A172 (cell line): ENCODE data around the gene WASF2. TPM values are rescaled to one million over a fixed set of nuclear protein-coding genes. Genes with fewer than 3 reads are reported as not detected.
"Not testable (repeated sequence)": the region's sequence is repeated elsewhere in the genome, so short reads cannot be mapped to it uniquely, and the experiment has no call there.

Experiments
- DNase-seq: peaks from one replicate; pipeline ENCODE4 v3.0.0-alpha.2; 2015; ENCODE audit warnings: low spot score
- total RNA-seq: library from RNA; depleted of rRNA; stranded (reverse); fragments of >200 nt; shearing (Covaris generic); gene quantifications from 2 replicates; pipeline ENCODE4 v1.2.3, GENCODE V29; 2014

Gene WASF2
- total RNA-seq, 1 experiment from 2014 or later: 9.1 TPM

DNA sequence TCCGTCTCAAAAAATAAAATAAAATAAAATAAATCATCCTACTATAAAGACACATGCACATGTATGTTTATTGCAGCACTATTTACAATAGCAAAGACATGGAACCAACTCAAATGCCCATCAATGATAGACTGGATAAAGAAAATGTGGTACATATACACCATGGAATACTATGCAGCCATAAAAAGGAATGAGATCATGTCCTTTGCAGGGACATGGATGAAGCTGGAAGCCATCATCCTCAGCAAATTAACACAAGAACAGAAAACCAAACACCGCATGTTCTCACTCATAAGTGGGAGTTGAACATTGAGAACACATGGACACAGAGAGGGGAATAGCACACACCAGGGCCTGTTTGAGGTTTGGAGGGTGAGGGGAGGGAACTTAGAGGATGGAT, 11.2 kb upstream of the WASF2 start:
- DNase-seq: not testable (repeated sequence)

- no peak for DNase-seq
Measured at GRCh38 chr1:27499142-27499541, 9.2 kb upstream of the WASF2 start.

- DNase-seq: no peak
Measured at GRCh38 chr1:27496604-27497155, 6.7 kb upstream of the WASF2 start.

DNA sequence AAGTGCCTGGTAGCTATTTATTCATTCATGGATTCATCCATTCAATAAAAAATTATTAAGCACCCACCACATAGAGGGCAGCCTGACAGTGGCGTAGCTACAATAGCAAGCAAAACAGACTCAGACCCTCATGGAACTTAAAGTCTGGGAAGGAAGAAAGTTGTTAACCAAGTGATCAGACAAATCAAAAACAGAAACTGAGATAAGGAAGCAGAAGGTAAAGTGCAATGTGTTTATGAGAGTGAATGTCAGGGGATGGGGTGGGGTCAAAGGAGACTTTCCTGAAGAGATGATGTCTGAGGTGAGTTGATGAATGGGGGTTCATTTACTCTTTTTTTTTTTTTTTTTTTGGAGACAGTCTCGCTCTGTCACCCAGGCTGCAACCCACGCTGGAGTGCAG, 2.8 kb upstream of the WASF2 start:
- DNase-seq: no peak

DNA sequence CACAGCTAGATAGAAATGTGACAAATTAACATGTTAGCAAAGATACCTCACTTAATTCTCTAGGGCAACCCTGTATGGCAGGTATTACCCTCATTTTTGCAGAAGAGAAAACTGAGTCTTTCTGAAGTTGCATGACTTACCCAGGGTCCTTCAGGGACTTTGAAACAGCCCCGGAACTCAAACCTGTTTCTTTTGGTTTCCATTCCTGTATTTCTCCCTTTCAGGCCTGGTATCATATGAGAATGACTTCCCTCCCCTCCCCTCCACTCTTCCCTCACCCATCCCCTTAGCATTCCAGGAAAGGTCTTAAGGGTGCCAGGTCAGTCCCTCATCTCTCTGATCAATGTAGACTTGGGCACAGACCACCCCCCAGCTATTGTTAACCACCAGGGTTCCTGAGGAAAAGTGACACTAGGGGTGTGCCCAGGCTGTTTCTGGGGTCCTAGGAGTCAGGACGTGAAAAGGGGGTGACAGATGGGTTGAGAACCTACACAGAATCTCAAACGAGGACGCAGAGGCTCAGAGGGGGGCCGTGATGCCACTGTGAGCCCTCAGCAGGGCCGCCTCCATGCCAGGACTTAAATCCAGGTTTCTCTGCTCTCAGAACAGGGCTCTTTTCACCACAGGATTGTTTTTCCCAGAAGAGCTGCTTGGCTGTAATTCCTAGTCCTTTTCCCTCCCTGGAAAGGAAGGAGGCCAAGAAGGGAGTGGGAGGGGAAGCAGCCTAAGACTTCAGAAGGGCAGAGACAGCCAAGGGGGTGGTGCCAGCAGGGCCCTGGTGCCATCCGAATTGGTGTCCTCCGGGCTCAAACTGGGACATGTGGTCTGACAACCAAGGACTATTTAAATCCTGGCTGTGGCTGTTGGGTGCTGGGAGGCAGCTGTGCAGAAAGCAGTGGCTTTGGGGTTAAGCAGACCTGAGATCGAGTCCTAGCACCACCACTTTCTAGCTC, 2.1 kb upstream of the WASF2 start:
- no peak for DNase-seq

DNA sequence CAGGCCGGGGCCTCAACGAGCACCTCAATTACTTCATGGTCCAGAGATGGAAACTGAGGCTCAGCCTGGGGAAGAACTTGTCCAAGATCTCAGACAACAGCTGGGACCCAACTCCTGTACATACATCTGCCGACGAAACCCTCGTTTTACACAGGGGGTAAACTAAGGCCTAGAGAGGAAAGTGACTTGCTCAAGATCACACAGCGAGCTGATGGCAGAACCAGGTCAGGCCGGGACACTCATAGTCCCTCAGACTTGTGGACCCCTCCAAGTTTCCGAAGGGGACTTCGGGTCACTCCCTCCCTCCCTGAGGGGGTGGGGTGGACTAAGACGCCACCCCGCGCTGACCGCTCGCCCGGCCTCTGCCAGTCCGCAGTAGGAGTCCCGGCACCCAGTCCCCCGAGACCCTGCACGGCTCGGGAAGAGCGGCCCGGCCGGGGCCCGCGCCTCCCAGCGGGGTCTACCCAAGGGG, 430 bp downstream of the WASF2 start:
- DNase-seq: no peak

GRCh38 chr1:27487966-27488884, 1.7 kb downstream of the WASF2 start:
- DNase-seq: no peak

DNA sequence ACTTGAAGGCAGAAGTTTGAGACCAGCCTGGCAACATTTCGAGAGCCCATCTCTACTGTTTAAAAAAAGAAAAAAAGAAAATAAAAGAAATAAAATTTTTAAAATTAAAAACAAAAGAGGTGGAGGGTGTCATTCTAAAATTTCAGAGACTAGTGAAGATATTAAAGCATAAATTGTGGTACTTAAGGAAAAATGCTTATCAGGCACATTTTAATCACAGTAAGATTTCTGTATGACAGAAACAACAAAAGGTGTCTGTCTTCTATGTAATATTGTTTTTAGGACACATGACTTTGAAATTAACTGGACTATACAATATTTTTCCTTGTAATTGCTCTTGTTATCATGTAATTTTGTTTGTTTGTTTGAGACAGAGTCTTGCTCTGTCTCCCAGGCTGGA, 4.6 kb downstream of the WASF2 start:
- DNase-seq: no peak

DNA sequence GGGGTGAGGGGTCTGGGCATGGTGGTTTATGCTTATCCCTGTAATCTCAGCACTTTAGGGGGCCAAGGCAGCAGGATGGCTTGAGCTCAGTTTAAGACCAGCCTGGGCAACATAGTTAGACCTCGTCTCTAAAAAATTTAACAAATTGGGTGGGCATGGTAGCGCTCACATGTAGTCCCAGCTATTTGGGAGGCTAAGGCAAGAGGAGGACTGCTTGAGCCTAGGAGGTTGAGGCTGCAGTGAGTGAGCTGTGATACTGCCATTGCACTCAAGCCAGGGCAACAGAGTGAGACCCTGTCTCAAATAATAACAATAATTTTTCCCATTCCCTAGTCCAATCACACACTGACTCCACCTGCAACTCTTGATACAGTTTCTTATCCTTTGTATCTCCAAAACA, 6.3 kb downstream of the WASF2 start:
- DNase-seq: no peak

- DNase-seq: no peak
Measured at GRCh38 chr1:27481994-27482620, 7.9 kb downstream of the WASF2 start.

- no peak for DNase-seq
Measured at GRCh38 chr1:27478098-27478497, 11.9 kb downstream of the WASF2 start.

DNA sequence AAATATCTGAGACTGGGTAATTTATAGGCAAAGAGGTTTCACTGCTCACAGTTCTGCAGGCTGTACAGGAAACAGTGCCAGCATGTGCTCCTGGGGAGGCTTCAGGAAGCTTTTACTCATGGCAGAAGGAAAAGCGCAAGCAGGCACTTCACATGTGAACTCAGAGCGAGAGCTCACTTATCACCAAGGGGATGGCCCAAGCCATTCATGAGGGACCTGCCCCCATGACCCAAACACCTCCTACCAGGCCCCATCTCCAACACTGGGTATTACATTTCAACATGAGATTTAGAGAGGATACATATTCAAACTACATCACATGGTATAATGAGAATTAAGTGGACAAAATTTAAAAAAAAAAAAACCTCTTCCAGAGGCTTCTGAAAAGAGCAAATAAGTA, 13.7 kb downstream of the WASF2 start:
- no peak for DNase-seq

- no peak for DNase-seq
Measured at GRCh38 chr1:27475720-27476119, 14.2 kb downstream of the WASF2 start.

DNA sequence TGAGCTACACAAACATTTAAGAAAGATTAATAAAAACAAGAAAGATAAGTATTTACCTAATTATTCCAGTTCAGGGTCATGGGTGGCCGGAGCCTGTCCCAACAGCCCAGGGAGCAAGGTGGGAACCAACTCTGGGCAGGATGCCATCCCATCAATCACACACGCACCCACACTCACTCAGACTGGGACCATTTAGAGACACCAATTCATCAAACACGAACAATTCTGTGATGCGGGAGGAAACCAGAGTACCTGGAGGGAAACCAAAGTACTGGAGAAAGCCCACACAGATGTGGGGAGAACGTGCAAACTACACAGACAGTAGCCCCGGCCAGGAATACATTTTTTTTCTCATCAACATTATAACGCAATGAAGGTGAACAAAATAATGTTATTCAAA, 16.2 kb downstream of the WASF2 start:
- DNase-seq: no peak

DNA sequence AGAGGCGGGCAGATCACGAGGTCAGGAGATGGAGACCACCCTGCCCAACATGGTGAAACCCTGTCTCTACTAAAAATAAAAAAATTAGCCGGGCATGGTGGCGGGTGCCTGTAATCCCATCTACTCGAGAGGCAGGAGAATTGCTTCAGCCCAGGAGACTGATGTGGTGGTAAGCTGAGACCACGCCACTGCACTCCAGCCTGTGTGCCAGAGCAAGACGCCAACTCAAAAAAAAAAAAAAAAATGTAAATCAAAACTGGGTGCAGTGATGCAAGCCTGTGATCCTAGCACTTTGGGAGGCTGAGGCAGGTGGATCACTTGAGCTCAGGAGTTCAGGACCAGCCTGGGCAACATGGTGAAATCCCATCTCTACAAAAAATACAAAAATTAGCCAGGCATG, 17.9 kb downstream of the WASF2 start:
- not testable (repeated sequence) for DNase-seq

DNA sequence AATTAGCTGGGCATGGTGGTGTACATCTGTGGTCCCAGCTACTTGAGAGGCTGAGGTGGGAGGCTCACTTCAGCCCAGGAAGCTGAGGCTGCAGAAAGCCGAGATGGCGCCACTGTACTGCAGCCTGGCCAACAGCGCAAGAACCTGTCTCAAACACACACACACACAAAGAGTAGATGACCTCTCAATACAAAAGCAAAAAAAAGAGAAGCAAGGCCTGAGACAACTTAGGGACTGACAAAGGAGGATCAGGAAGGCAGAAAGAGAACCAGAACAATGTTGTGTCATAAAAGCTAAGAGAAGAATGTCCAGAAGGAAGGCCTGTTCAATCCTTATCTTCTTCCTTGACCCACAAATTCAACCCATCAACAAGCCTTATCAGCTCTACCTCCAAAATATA, 18.5 kb downstream of the WASF2 start:
- no peak for DNase-seq

DNA sequence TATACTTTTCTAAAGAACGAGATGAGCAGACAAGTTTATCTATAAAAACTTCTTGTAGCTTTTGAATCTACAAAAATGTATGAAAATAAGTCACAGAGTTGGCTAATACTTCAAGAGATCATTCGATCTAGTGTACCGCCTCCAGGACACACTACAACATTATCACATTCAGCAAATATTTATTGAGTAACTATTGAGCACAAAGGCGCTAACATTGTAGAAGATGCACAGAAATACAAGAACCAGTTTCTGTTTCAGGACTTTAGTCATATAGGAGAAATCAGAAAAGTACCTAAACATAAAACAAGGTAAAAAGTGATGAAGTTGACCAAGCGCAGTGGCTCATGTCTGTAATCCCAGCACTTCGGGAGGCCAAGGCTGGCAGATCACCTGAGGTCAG, 20.6 kb downstream of the WASF2 start:
- DNase-seq: no peak

DNA sequence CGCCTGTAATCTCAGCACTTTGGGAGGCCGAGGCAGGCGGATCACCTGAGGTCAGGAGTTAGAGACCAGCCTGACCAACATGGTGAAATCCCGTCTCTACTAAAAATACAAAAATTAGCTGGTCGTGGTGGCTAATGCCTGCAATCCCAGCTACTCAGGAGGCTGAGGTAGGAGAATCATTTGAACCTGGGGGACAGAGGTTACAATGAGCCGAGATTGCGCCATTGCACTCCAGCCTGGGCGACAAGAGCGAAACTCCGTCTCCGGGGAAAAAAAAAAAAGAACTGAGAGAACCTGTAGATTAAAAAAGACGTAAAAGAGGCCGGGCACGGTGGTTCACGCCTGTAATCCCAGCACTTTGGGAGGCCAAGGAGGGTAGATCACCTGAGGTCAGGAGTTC, 21.6 kb downstream of the WASF2 start:
- DNase-seq: not testable (repeated sequence)

DNA sequence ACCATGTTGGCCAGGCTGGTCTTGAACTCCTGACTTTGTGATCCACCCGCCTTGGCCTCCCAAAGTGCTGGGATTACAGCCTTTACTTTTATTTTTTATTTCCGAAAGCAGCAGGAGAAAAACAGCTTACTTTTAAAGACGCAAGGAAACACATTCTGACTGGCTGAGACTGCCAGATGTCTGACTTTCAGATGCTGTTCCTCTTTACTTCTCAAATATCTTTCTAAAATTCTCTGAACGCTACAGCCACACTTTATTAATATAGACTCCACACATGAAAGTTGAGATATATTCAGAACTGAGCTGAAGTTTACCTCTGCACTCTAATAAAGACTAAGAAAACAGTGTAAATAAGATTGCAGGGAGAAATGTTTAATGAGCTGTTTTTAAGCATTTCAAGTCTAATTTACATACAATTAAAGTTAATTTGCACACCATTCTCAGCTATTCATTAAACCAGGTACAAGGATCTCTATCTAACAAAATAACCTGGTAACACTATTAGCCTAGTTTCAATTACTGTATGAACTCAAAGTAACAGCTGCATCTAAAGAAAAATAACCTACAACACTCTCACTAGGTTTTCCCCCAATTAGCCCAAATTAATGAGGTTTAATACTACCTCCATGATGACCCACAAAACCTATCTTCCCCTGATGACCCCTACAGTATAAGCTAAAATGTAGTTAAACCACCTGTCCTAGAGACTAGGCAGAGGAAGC, 24.9 kb downstream of the WASF2 start:
- no peak for DNase-seq

GRCh38 chr1:27463916-27464315, 26.1 kb downstream of the WASF2 start:
- DNase-seq: not testable (repeated sequence)

GRCh38 chr1:27458521-27458920, 31.4 kb downstream of the WASF2 start:
- not testable (repeated sequence) for DNase-seq
